Gastrocnemius medialis (tissue), 4 donors: Measurements from ENCODE around the gene AGR2. TPM values are rescaled to one million over a fixed set of nuclear protein-coding genes. Genes with fewer than 3 reads are reported as not detected.

Experiments used
- ATAC-seq, 2 donors: fragments of 150-250 bp; one replicate each; pipeline ENCODE4 v1.9.1; 2016
- DNase-seq, 2 donors: peaks; one replicate each; pipeline ENCODE4 v3.0.0-alpha.2; 2019
- H3K27ac ChIP-seq, 4 donors: fragments of 200-600 bp; sonication (generic); 1 replicate in 1 of 4; 2 replicates in 3 of 4; pipeline ENCODE4 v1.5.1; 2016 to 2018; ENCODE audit warnings: mild to moderate bottlenecking in 2 of 4, moderate library complexity in 1 of 4
- H3K27me3 ChIP-seq, 3 donors: fragments of 200-600 bp; sonication (generic) in 2 of 3; 1 replicate in 1 of 3; 2 replicates in 2 of 3; pipeline versions ENCODE4 v1.5.1 to v1.6.0; 2016 to 2019; ENCODE audit warnings: mild to moderate bottlenecking in 1 of 3, moderate library complexity in 1 of 3
- H3K36me3 ChIP-seq, 2 donors: fragments of 200-600 bp; sonication (generic) in 1 of 2; one replicate each; pipeline ENCODE4 v1.5.1; 2017 to 2018
- H3K4me1 ChIP-seq, 2 donors: fragments of 200-600 bp; sonication (generic) in 1 of 2; one replicate each; pipeline ENCODE4 v1.5.1; 2016 to 2017; ENCODE audit warnings: mild to moderate bottlenecking in 2 of 2
- H3K4me3 ChIP-seq, 4 donors: fragments of 200-600 bp; sonication (generic) in 3 of 4; 1 replicate in 1 of 4; 2 replicates in 3 of 4; pipeline ENCODE4 v1.5.1; 2016 to 2019; ENCODE audit warnings: mild to moderate bottlenecking in 2 of 4
- H3K9me3 ChIP-seq, 3 donors: fragments of 200-600 bp; sonication (generic) in 2 of 3; 1 replicate in 1 of 3; 2 replicates in 2 of 3; pipeline ENCODE4 v1.5.1; 2016 to 2019
- CTCF ChIP-seq, 5 experiments: fragments of 450-650 bp in 3 of 5; fragments of 200-600 bp in 2 of 5; sonication (generic) in 2 of 5; IDR thresholded peaks in 4 of 5; conservative IDR thresholded peaks in 1 of 5; 1 replicate in 4 of 5; 2 replicates in 1 of 5; pipeline ENCODE4 v1.5.1; 2016 to 2019; ENCODE audit warnings: antibody characterized with exemption in 5 of 5, mild to moderate bottlenecking in 3 of 5, moderate library complexity in 3 of 5
- POLR2A ChIP-seq, 2 donors: fragments of 450-650 bp; IDR thresholded peaks; one replicate each; pipeline ENCODE4 v1.6.1; 2017; ENCODE audit warnings: antibody characterized with exemption in 2 of 2, mild to moderate bottlenecking in 2 of 2, moderate library complexity in 2 of 2
- in situ Hi-C, 4 donors: fragments of 200-750 bp; cut with MboI; loops; one replicate each; pipeline versions ENCODE4 v1.15.0 to v1.8.0; 2017; ENCODE audit warnings: low sequenced_read_pairs in 4 of 4
- intact Hi-C: fragments of 100-400 bp; cut with DNase I; formaldehyde crosslinking; loops from one replicate; pipeline ENCODE4 v1.15.1; 2023; ENCODE audit warnings: low total_unique reads
- total RNA-seq, 4 donors: library from RNA; depleted of rRNA; stranded (reverse); fragments of >200 nt; gene quantifications; one replicate each; pipeline versions ENCODE4 v1.1.0 to v1.2.3, GENCODE V29; 2016

AGR2 gene
- total RNA-seq, 4 donors from 2014 or later: 1.4 TPM; not detected in 3

GRCh38 chr7:16817536-16817935 is 12.7 kb upstream of the AGR2 start:
- ATAC-seq (no peak), DNase-seq (no peak)
- TF ChIP-seq CTCF (IDR thresholded peaks at IDR 0.05 in 4 of 5, conservative IDR thresholded peaks at IDR 0.05 in 1 of 5) (no peak), POLR2A (IDR thresholded peaks at IDR 0.05) (no peak)
- no peaks in the 10 kb centered on the region for H3K4me1 ChIP-seq
- no peaks in the 10 kb centered on the region for H3K27me3 ChIP-seq
- H3K27ac ChIP-seq: no peak overlapping the region
- H3K4me3 ChIP-seq: no peak overlapping the region
- intact Hi-C loops: no loop called here
- in situ Hi-C loops: no loop called here
- no peaks in the 10 kb centered on the region for H3K9me3 ChIP-seq
- H3K36me3 ChIP-seq: no peaks in the 10 kb centered on the region

DNA sequence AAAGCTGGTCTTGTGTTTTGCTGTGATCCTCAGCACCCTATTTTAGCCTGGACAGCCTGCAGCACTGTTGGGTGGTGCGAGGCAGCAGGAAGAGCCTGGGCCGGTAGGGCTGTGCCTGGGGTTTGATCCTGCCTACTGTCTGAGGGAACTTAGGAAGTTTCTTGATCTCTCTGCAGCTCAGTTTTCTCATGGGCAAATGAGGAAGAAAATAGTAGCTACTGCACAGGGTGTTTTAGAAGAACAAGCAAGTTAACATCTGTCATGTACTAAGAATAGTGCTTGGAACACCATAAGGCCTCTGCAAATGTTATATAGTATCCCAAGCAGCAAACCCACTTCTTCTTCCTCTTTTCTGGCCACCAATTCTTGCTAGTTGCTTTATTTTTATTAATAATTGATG is 12.0 kb upstream of the AGR2 start:
- no peaks in the 10 kb centered on the region for H3K27me3 ChIP-seq
- H3K9me3 ChIP-seq: no peaks in the 10 kb centered on the region
- H3K4me1 ChIP-seq: no peaks in the 10 kb centered on the region
- DNase-seq: no peak
- intact Hi-C loops: no loop called here
- no peaks in the 10 kb centered on the region for H3K36me3 ChIP-seq
- TF ChIP-seq POLR2A (IDR thresholded peaks at IDR 0.05): no peak
- no peak for TF ChIP-seq CTCF (IDR thresholded peaks at IDR 0.05 in 4 of 5, conservative IDR thresholded peaks at IDR 0.05 in 1 of 5)
- in situ Hi-C loops: no loop called here
- no peak overlapping the region for H3K4me3 ChIP-seq
- ATAC-seq: peak in 1 of 2 donors; percentile 53
- no peak overlapping the region for H3K27ac ChIP-seq

DNA sequence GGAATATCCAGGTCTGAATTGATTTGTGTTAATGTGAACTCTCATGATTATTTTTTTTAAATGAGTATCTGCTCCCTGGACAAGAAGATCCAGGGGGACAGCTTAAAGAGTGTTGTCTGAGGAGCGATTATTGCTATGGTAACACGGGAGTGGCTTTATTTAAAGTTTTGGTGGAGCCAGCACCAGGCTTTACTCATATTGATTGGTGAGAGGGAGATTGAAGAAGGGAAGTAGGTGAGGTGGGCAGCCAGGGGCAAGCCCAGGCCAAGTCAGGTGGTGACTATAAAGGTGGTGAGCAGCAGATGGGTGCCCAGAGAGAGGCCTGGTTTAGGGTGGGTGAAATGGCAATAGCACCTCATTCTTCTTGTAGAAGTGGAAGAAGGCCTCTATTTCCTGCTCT is 10.2 kb upstream of the AGR2 start:
- DNase-seq: no peak
- no peaks in the 10 kb centered on the region for H3K4me1 ChIP-seq
- in situ Hi-C loops (no loop called here), intact Hi-C loops (loop anchor here (2.0 kb wide), 1 partner anchor 42 kb away; no protein-coding TSS in a partner anchor)
- H3K27me3 ChIP-seq: no peaks in the 10 kb centered on the region
- H3K27ac ChIP-seq: no peak overlapping the region
- ATAC-seq: no peak
- TF ChIP-seq CTCF (IDR thresholded peaks at IDR 0.05 in 4 of 5, conservative IDR thresholded peaks at IDR 0.05 in 1 of 5): no peak
- no peak for TF ChIP-seq POLR2A (IDR thresholded peaks at IDR 0.05)
- H3K4me3 ChIP-seq: no peak overlapping the region
- H3K9me3 ChIP-seq: no peaks in the 10 kb centered on the region
- no peaks in the 10 kb centered on the region for H3K36me3 ChIP-seq

DNA sequence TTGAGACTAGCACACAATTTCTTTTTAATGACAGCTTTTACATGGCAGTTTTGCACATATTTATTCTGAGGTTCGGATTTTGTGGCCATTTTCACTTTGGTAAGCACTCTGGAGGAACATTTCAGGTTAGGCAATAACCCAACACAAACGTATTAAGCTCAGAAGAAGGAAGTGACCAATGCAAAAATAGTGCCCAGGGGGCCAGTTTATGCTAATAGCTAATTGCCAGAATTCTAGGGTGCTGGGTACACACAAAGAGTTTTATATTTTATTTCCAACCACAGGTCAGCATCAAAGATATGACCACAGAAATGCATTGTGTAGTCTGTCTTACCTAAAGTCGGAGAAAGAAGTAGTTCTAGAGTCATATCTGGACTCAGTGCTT is 8.4 kb upstream of the AGR2 start:
- H3K4me1 ChIP-seq: no peaks in the 10 kb centered on the region
- no peak overlapping the region for H3K27ac ChIP-seq
- no peaks in the 10 kb centered on the region for H3K36me3 ChIP-seq
- no peaks in the 10 kb centered on the region for H3K27me3 ChIP-seq
- ATAC-seq (no peak), DNase-seq (no peak)
- H3K9me3 ChIP-seq: no peaks in the 10 kb centered on the region
- TF ChIP-seq POLR2A (IDR thresholded peaks at IDR 0.05) (no peak), CTCF (IDR thresholded peaks at IDR 0.05 in 4 of 5, conservative IDR thresholded peaks at IDR 0.05 in 1 of 5) (no peak)
- no peak overlapping the region for H3K4me3 ChIP-seq
- intact Hi-C loops (no loop called here), in situ Hi-C loops (no loop called here)

DNA sequence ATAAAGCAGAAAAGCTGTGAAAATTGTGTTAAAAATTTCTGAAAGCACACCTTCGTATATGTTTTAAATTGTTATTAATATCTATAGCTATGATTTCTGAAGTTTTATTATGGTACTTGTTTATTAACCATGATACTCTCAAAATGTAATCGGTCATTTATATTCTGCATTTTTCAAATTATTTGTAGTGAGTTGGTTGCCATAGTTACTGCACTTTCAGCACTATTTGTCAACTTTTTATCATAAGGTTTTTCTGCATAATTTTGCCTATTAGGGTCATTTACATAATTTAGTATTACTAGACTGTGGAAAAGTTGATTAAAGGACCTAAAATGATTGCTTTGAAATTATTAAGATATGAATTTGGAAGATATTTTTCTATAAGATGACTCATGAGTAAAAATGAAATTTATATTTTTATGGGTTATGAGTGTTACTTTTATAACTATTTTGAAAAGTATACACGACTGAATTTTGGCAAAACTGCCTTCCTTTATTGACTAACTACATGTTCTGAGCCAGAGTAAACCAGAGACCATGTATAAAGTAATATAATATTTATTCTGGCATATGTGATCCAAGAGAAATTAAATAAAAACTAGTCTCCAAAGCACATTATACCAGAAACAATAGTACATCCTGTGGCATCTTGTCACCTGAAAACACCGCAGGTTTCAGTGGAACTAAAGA is 7.9 kb upstream of the AGR2 start:
- Histone ChIP-seq H3K27ac (no peak overlapping the region), H3K36me3 (no peaks in the 10 kb centered on the region), H3K27me3 (no peaks in the 10 kb centered on the region), H3K4me3 (no peak overlapping the region), H3K9me3 (no peaks in the 10 kb centered on the region), H3K4me1 (no peaks in the 10 kb centered on the region)
- DNase-seq (no peak), ATAC-seq (no peak)
- in situ Hi-C loops (no loop called here), intact Hi-C loops (no loop called here)
- TF ChIP-seq CTCF (IDR thresholded peaks at IDR 0.05 in 4 of 5, conservative IDR thresholded peaks at IDR 0.05 in 1 of 5): no peak
- TF ChIP-seq POLR2A (IDR thresholded peaks at IDR 0.05): no peak
